Measurements from ENCODE around the gene BCL11B. TPM values are rescaled to one million over a fixed set of nuclear protein-coding genes. Genes with fewer than 3 reads are reported as not detected.
A peak's percentile ranks its signal among the peaks of the same experiment; 100 is the strongest.

Gene BCL11B
- total and polyA plus RNA-seq, 2 of the 8 experiments (the other 6 are each of a cell fraction or from before 2014, with no cell fraction given) = 0.63 to 5.9 TPM

- Histone ChIP-seq H2BK20ac (ENCODE audit: low read length) (no peak overlapping the region), H3K23ac (ENCODE audit: insufficient read length) (no peak overlapping the region), H2BK15ac (ENCODE audit: low read length) (no peak overlapping the region), H3K79me1 (ENCODE audit: low read depth, low read length) (no peaks in the 10 kb centered on the region; the same call in 1 of the 2 replicates), H2AK5ac (ENCODE audit: low read depth, low read length) (no peak overlapping the region), H2BK12ac (ENCODE audit: low read depth, low read length) (no peak overlapping the region), H4K8ac (ENCODE audit: extremely low read depth, insufficient read depth, low read length) (no peak overlapping the region), H2BK120ac (replicated peaks; ENCODE audit: low read depth, low read length) (no peak overlapping the region), H4K20me1 (replicated peaks in 1 of 2; ENCODE audit: control insufficient read depth in 1 of 2, insufficient read depth in 2 of 2, low read length in 2 of 2) (peaks cover 0 to under 1% of the 10 kb centered on the region in 2 experiments), H3K27ac (ENCODE audit: low read depth, low read length) (no peak overlapping the region), H3K14ac (ENCODE audit: insufficient read length) (no peak overlapping the region), H2BK5ac (ENCODE audit: low read depth, low read length) (no peak overlapping the region), H3K4me2 (ENCODE audit: insufficient read depth in 1 of 2, low read depth in 2 of 2, low read length in 2 of 2) (no peak overlapping the region), H3K18ac (ENCODE audit: extremely low read depth, low read length) (no peak overlapping the region), H3K23me2 (ENCODE audit: low read depth, low read length) (no peaks in the 10 kb centered on the region), H3K4me3 (ENCODE audit: extremely low read depth in 1 of 4, insufficient read depth in 2 of 4, low read depth in 3 of 4, low read length in 4 of 4) (no peak overlapping the region), H3K79me2 (ENCODE audit: control insufficient read depth in 1 of 2, insufficient read depth in 2 of 2, low read length in 2 of 2) (no peaks in the 10 kb centered on the region), H3K4ac (replicated peaks; ENCODE audit: insufficient read length, low read depth, low read length) (no peak overlapping the region), H3K9ac (replicated peaks in 1 of 4; ENCODE audit: extremely low read depth in 1 of 4, low read depth in 3 of 4, low read length in 3 of 4) (no peak overlapping the region), H4K5ac (ENCODE audit: insufficient read length, low read depth, low read length) (no peak overlapping the region), H3K36me3 (ENCODE audit: control insufficient read depth in 2 of 4, insufficient read depth in 4 of 4, low read length in 3 of 4) (peaks cover 0 to 10% (median 1%) of the 10 kb centered on the region in 4 experiments; a peak in 1 of 8 replicates), H3K4me1 (replicated peaks in 1 of 4; ENCODE audit: control insufficient read depth in 3 of 4, insufficient read depth in 4 of 4, low read length in 3 of 4) (peaks cover 0 to 7% (median 1%) of the 10 kb centered on the region in 4 experiments; a peak in 3 of 7 replicates), H3K9me3 (ENCODE audit: insufficient read depth in 2 of 2, low read depth in 1 of 2, low read length in 1 of 2) (no peaks in the 10 kb centered on the region), H4K91ac (replicated peaks; ENCODE audit: insufficient read length, low read length) (peak overlapping the region; percentile 14), H3K27me3 (replicated peaks in 1 of 4; ENCODE audit: control insufficient read depth in 3 of 4, extremely low read depth in 1 of 4, insufficient read depth in 3 of 4, low read length in 3 of 4) (no peaks in the 10 kb centered on the region), H3K56ac (replicated peaks; ENCODE audit: insufficient read length, low read depth, low read length) (no peak overlapping the region), H2AFZ (ENCODE audit: low read length) (no peak overlapping the region)
- peak in 1 of 2 experiments; percentile 54 for DNase-seq (ENCODE audit: low read depth in 1 of 2, low spot score in 2 of 2)
- 94% methylated on average over 33 of the region's 33 CpGs; no CpG with 5 or more reads in 1 of the 2 experiments for WGBS, 2 experiments (ENCODE audit: extremely low coverage in 1 of 2, insufficient coverage in 1 of 2, insufficient read length in 1 of 2, insufficient replicate concordance in 2 of 2, low coverage in 1 of 2, low lambda C conversion rate in 2 of 2, missing lambda C conversion rate in 1 of 2)
- ChIA-PET CTCF (ENCODE audit: partially characterized antibody) (interaction anchor here (1.3 to 2.9 kb wide), 4 partner anchors 11 to 91 kb away, joined by 3 to 25 read pairs (median 8); no protein-coding TSS in a partner anchor), POLR2A (ENCODE audit: partially characterized antibody) (interaction anchor here (0.7 kb wide), 1 partner anchor 18 kb away, joined by 3 read pairs; no protein-coding TSS in a partner anchor)
- no peak for TF ChIP-seq RXRA (IDR thresholded peaks at IDR 0.05; ENCODE audit: insufficient read depth, low read depth, low read length)
- TF ChIP-seq GABPA (IDR thresholded peaks at IDR 0.05; ENCODE audit: borderline replicate concordance, insufficient read depth, low read length) = 0 out of 2 replicates have a peak, but pooled peaks have one; percentile 13
- FAIRE-seq = no peak
Observed at GRCh38 chr14:99176156-99176945, 95.6 kb downstream of the BCL11B start.

Data from H1 (cell line).